Raji (cell line): ENCODE measurements around the gene SCN10A.

ENCODE experiments used
- POLR2A ChIP-seq: IDR thresholded peaks from 2 replicates; pipeline ENCODE4 v1.6.1; 2011; ENCODE audit warnings: low read depth, low read length, control low read depth; ENCODE audit not compliant: insufficient read depth

SCN10A gene

GRCh38 chr3:38707730-38708129, 108.3 kb downstream of the SCN10A start:
- TF ChIP-seq POLR2A, result no peak

GRCh38 chr3:38706961-38707360, 109.1 kb downstream of the SCN10A start:
- TF ChIP-seq POLR2A, result no peak

- no peak for TF ChIP-seq POLR2A
Measured at GRCh38 chr3:38702231-38702630, 113.8 kb downstream of the SCN10A start.

- TF ChIP-seq POLR2A, result no peak
Measured at GRCh38 chr3:38698760-38699159, 117.3 kb downstream of the SCN10A start.

GRCh38 chr3:38698061-38698460, 118.0 kb downstream of the SCN10A start:
- TF ChIP-seq POLR2A, result no peak

- no peak for TF ChIP-seq POLR2A
Measured at GRCh38 chr3:38696034-38696433, 120.0 kb downstream of the SCN10A start.

- TF ChIP-seq POLR2A, result no peak
Measured at GRCh38 chr3:38690185-38690584, 125.8 kb downstream of the SCN10A start.

GRCh38 chr3:38689774-38690173, 126.2 kb downstream of the SCN10A start:
- no peak for TF ChIP-seq POLR2A

- TF ChIP-seq POLR2A, result no peak
Measured at GRCh38 chr3:38689346-38689745, 126.7 kb downstream of the SCN10A start.

- no peak for TF ChIP-seq POLR2A
Measured at GRCh38 chr3:38687321-38687720, 128.7 kb downstream of the SCN10A start.

- no peak for TF ChIP-seq POLR2A
Measured at GRCh38 chr3:38684546-38684945, 131.5 kb downstream of the SCN10A start.

GRCh38 chr3:38669668-38670067, 146.3 kb downstream of the SCN10A start:
- no peak for TF ChIP-seq POLR2A

GRCh38 chr3:38662544-38662943, 153.5 kb downstream of the SCN10A start:
- TF ChIP-seq POLR2A, result no peak

- no peak for TF ChIP-seq POLR2A
Measured at GRCh38 chr3:38658841-38659240, 157.2 kb downstream of the SCN10A start.

- no peak for TF ChIP-seq POLR2A
Measured at GRCh38 chr3:38657369-38657768, 158.6 kb downstream of the SCN10A start.

- no peak for TF ChIP-seq POLR2A
Measured at GRCh38 chr3:38655708-38656300, 160.2 kb downstream of the SCN10A start.
